AML-193 (cell line): ENCODE data around the gene NKX2-8.
"Not testable (repeated sequence)": the region's sequence is repeated elsewhere in the genome, so short reads cannot be mapped to it uniquely, and the experiment has no call there.

Experiments
- DNase-seq, 2 experiments: peaks; one replicate each; lab custom pipeline; 2025; lab: John Stamatoyannopoulos, UW

Gene NKX2-8

GRCh38 chr14:36580141-36580855 lies 2.1 kb downstream of the NKX2-8 start:
- DNase-seq: no peak

DNA sequence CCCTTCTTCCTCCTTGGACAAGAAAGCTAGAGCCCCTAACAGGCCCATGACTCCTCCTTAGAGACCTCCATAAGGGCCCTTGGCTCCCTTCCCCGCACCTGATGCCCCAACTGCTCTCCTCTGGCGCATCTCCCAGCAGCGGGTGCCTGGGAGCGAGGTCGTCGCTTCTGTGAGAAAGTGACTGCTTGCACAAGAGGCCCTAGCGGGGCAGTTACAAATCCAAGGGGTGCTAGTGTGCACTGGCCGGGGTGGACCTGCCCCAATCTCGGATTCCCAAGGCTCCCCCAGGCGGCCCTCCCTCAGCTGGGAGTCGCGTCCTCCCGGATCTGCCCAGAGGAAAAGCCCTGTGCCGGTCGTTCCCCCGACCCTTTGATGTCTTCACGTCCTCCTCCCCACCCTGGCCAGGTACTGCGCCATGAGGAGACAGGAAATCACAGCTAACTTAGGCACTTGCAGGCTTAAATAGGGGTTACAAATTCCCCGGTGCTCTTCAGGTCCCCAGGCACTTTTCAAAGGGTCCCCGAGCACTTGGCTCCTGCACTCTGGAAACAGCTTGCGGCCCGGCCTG lies 2.8 kb downstream of the NKX2-8 start:
- DNase-seq: no peak

- no peak for DNase-seq
These were observed 3.3 kb downstream of the NKX2-8 start for GRCh38 chr14:36579001-36579555.

DNA sequence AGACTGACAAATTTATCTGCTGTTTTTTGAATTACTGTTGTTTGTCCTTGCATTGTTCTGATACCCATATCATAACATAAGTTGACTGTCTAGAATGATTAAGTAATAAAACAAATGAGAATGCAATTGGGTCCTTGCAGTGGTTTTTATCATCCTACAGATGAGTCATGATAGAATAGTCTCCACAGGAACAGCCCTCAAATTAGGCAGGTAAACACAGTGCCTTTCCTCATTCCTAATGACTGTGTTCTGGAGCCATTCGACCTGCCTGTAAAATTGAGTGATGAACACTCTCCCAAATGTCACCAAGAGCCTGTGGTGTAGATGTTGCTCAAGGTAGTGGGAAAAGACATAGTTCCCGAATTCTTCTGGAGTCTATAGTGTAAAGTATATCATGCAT lies 12.3 kb downstream of the NKX2-8 start:
- no peak for DNase-seq

- DNase-seq: peak; percentile 4 to 19
These were observed 25.5 kb downstream of the NKX2-8 start for GRCh38 chr14:36556811-36557433.

DNA sequence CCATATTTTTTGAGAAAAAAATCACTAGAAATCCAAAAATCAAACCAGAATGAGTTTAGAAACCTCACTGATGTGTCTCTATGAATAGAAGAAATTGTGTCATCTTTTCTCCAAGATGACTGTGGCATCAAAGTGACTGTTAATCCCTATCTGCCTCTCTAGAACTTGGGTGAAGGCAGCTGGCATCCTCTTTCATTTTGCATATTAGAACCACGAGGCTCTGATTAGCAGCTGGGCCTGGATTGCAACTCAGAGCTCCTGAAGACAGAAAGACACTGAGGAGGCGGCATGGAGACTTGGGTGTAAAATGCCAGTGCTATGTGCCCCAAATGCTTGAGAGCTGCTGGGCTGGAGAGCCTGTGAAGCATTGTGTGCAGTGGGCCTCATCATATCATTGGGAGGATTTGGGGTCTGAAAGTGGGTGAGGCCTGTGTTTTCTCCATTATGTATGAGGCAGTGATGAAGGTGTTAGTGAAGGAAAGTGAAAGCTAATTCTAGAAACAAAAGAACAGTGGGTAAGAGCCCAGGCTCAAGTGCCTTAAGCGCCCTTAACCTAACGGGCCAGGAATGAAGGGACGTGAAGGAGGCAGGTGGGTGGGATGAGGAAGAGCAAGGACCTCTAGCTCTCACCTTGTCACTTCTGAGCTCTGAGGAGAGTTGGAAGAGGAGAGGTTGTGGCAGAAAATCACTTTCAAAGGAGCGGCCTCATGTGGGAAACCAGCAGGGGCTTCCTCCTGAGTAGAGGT lies 26.2 kb downstream of the NKX2-8 start:
- DNase-seq: no peak

GRCh38 chr14:36553656-36554260 lies 28.7 kb downstream of the NKX2-8 start:
- peak; percentile 1 to 19 for DNase-seq

GRCh38 chr14:36550899-36551298 lies 31.5 kb downstream of the NKX2-8 start:
- no peak for DNase-seq

- not testable (repeated sequence) for DNase-seq
These were observed 38.1 kb downstream of the NKX2-8 start for GRCh38 chr14:36544280-36544679.

DNA sequence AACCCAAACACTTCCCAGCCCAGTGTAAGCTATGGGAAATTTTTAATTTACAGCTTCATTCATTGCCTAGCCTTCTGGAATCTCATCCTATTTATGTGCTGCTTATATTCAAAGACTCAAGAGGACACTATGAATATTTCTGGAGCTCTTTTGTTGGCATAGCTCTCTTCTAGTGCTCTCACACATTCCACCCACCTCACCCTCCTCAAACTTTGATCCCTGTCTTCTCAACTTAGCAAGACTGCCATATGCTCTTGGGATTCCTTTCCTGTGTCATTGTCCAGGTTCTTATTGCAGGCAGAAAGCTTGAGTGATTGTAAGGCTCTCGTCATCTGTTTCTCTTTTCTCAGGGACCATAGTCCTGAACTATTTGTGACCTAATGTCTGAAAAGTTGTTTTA lies 44.4 kb downstream of the NKX2-8 start:
- DNase-seq: no peak
